ENCODE data around the gene PPP1R1C. TPM values are rescaled to one million over a fixed set of nuclear protein-coding genes. Genes with fewer than 3 reads are reported as not detected.

The PPP1R1C gene
- total RNA-seq, 1 experiment from 2014 or later = 2.8 TPM

- Mint-ChIP-seq H3K36me3 (ENCODE audit: insufficient read depth, unreplicated experiment) (no peaks in the 10 kb centered on the region), H3K27ac (ENCODE audit: unreplicated experiment) (peak overlapping the region; percentile 32), H3K27me3 (ENCODE audit: insufficient read depth, unreplicated experiment) (no peaks in the 10 kb centered on the region), H3K4me1 (ENCODE audit: low read depth, unreplicated experiment) (peaks cover 6% of the 10 kb centered on the region), H3K4me3 (ENCODE audit: unreplicated experiment) (no peak overlapping the region), H3K9me3 (ENCODE audit: unreplicated experiment) (no peaks in the 10 kb centered on the region)
- ChIA-PET POLR2A (no interaction called here), CTCF (no interaction called here)
- TF ChIP-seq, protein P1, sequence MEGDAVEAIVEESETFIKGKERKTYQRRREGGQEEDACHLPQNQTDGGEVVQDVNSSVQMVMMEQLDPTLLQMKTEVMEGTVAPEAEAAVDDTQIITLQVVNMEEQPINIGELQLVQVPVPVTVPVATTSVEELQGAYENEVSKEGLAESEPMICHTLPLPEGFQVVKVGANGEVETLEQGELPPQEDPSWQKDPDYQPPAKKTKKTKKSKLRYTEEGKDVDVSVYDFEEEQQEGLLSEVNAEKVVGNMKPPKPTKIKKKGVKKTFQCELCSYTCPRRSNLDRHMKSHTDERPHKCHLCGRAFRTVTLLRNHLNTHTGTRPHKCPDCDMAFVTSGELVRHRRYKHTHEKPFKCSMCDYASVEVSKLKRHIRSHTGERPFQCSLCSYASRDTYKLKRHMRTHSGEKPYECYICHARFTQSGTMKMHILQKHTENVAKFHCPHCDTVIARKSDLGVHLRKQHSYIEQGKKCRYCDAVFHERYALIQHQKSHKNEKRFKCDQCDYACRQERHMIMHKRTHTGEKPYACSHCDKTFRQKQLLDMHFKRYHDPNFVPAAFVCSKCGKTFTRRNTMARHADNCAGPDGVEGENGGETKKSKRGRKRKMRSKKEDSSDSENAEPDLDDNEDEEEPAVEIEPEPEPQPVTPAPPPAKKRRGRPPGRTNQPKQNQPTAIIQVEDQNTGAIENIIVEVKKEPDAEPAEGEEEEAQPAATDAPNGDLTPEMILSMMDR (IDR thresholded peaks at IDR 0.05; ENCODE audit: insufficient read depth in 1 of 2, low read depth in 1 of 2, low read length in 1 of 2, severe bottlenecking in 1 of 2, unreplicated experiment in 1 of 2) = no peak
- intact Hi-C loops (cut with micrococcal nuclease; ENCODE audit: unreplicated experiment) = no loop called here
- Histone ChIP-seq H3K36me3 (ENCODE audit: control insufficient read depth, insufficient read depth, low read length) (no peaks in the 10 kb centered on the region), H3K27me3 (replicated peaks; ENCODE audit: control insufficient read depth, insufficient read depth, low read length) (no peaks in the 10 kb centered on the region), H3K4me1 (peaks cover 15% of the 10 kb centered on the region), H3K4me3 (ENCODE audit: low read depth, low read length) (no peak overlapping the region), H3K9me3 (no peaks in the 10 kb centered on the region)
- DNase-seq = no peak
- BruUV-seq (replicated peaks) = no TSS peak
Measured at GRCh38 chr2:182144041-182144775, 158.6 kb downstream of the PPP1R1C start.

DNA sequence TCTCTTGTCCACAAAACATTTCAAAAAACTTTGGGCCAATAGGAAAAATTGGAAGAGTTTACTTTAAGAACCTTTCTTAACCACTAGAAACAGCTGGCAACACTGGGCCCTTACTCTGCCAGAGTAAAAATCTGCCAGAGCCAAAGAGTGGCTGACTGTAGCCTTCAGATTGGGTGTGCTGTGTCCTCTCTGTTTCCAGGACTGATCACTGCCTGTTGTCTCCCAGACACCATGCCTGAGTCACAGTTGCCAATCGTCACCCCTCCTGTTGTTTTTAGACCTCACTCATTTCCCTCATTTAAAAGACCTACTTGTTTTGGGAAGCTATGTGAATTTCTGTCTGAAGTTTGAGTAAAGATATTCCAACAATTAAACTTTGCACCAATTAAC, 159.1 kb downstream of the PPP1R1C start:
- BruUV-seq (replicated peaks) = no TSS peak
- H3K4me3 Mint-ChIP-seq (ENCODE audit: unreplicated experiment) = no peak overlapping the region
- CTCF ChIA-PET = no interaction called here
- intact Hi-C loops (cut with micrococcal nuclease; ENCODE audit: unreplicated experiment) = no loop called here
- H3K4me1 Mint-ChIP-seq (ENCODE audit: low read depth, unreplicated experiment) = peaks cover 6% of the 10 kb centered on the region
- TF ChIP-seq, protein P1 (IDR thresholded peaks at IDR 0.05; ENCODE audit: insufficient read depth in 1 of 2, low read depth in 1 of 2, low read length in 1 of 2, severe bottlenecking in 1 of 2, unreplicated experiment in 1 of 2) = no peak
- DNase-seq = no peak
- Histone ChIP-seq H3K36me3 (ENCODE audit: control insufficient read depth, insufficient read depth, low read length) (no peaks in the 10 kb centered on the region), H3K4me3 (ENCODE audit: low read depth, low read length) (no peak overlapping the region), H3K27me3 (replicated peaks; ENCODE audit: control insufficient read depth, insufficient read depth, low read length) (no peaks in the 10 kb centered on the region), H3K4me1 (peaks cover 15% of the 10 kb centered on the region), H3K9me3 (no peaks in the 10 kb centered on the region)
- no peaks in the 10 kb centered on the region for H3K9me3 Mint-ChIP-seq (ENCODE audit: unreplicated experiment)
- no peaks in the 10 kb centered on the region for H3K36me3 Mint-ChIP-seq (ENCODE audit: insufficient read depth, unreplicated experiment)
- POLR2A ChIA-PET = no interaction called here
- H3K27ac Mint-ChIP-seq (ENCODE audit: unreplicated experiment) = no peak overlapping the region
- no peaks in the 10 kb centered on the region for H3K27me3 Mint-ChIP-seq (ENCODE audit: insufficient read depth, unreplicated experiment)

DNA sequence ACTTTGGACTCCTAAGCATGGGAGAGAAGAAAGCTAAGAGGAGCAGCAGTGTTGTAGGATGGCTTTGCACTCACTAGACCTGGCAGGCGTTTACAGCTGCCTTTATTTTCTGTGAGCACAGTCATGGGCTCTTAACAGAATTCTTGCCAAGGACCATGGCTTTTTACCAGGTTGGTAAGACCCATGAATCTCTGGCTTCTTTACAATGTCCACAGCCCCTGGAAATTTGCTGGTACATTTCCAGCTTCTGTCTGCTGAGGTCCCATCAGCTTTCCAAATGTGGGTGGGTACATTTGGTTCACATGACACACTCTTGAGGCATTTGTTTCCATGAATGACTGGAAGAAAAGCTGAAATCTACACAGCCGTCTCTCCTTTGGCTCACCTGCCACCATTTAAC, 162.7 kb downstream of the PPP1R1C start:
- Mint-ChIP-seq H3K4me3 (ENCODE audit: unreplicated experiment) (no peak overlapping the region), H3K27ac (ENCODE audit: unreplicated experiment) (no peak overlapping the region), H3K4me1 (ENCODE audit: low read depth, unreplicated experiment) (peaks cover 6% of the 10 kb centered on the region), H3K36me3 (ENCODE audit: insufficient read depth, unreplicated experiment) (no peaks in the 10 kb centered on the region), H3K9me3 (ENCODE audit: unreplicated experiment) (no peaks in the 10 kb centered on the region), H3K27me3 (ENCODE audit: insufficient read depth, unreplicated experiment) (no peaks in the 10 kb centered on the region)
- ChIA-PET CTCF (no interaction called here), POLR2A (no interaction called here)
- peaks cover 15% of the 10 kb centered on the region for H3K4me1 ChIP-seq
- BruUV-seq (replicated peaks) = no TSS peak
- no peak overlapping the region for H3K4me3 ChIP-seq (ENCODE audit: low read depth, low read length)
- DNase-seq = no peak
- intact Hi-C loops (cut with micrococcal nuclease; ENCODE audit: unreplicated experiment) = no loop called here
- H3K27me3 ChIP-seq (replicated peaks; ENCODE audit: control insufficient read depth, insufficient read depth, low read length) = no peaks in the 10 kb centered on the region
- no peaks in the 10 kb centered on the region for H3K9me3 ChIP-seq
- TF ChIP-seq, protein P1 (IDR thresholded peaks at IDR 0.05; ENCODE audit: insufficient read depth in 1 of 2, low read depth in 1 of 2, low read length in 1 of 2, severe bottlenecking in 1 of 2, unreplicated experiment in 1 of 2) = no peak
- no peaks in the 10 kb centered on the region for H3K36me3 ChIP-seq (ENCODE audit: control insufficient read depth, insufficient read depth, low read length)

Measured in Caco-2 (cell line).